ENCODE measurements around the gene ATP8B1.

DNA sequence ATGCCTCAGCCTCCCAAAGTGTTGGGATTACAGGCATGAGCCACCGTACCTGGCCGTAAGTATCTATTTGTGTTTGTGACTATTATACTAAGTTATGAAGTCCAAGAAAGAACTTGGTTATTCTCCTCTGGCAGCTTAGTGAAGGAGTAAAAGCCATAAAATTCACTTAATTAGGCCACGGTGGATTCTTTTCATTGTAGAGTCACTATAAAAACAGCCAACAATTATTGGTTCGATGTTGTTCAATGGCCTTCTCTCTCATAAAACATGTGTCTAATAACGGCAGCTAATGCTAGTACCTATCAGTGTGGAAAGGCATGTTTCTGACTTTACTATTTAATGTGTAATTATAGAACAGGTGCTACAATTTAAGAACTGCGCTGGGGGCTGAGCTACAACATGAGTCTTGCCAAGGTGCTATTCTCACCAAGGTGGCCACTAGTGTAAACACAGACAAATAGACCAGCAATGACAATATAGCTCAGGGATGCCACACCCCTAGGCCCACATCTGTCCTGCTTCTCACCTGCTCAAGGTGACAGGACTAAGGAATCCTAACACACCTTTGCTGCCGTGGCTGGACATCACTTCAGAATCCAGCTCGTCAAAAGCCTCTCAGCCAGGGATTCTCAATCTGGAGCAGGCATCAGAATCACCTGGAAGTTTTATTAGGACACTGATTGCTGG lies 17.2 kb downstream of the ATP8B1 start:
- TF ChIP-seq ZNF232 (CRISPR knock-in tag; IDR thresholded peaks at IDR 0.05) (no peak), CTCF (IDR thresholded peaks at IDR 0.05) (no peak), SP1 (CRISPR knock-in tag; conservative IDR thresholded peaks at IDR 0.05) (no peak), ATF3 (CRISPR knock-in tag; conservative IDR thresholded peaks at IDR 0.05) (no peak), FOXK1 (CRISPR knock-in tag; IDR thresholded peaks at IDR 0.05) (no peak), AFF4 (CRISPR knock-in tag; IDR thresholded peaks at IDR 0.05; ENCODE audit: borderline replicate concordance) (no peak), ATF1 (CRISPR knock-in tag; IDR thresholded peaks at IDR 0.05) (no peak), ELF4 (CRISPR knock-in tag; IDR thresholded peaks at IDR 0.05; ENCODE audit: low read depth) (no peak), IRF1 (CRISPR knock-in tag; IDR thresholded peaks at IDR 0.05) (no peak), NFE2L1 (CRISPR knock-in tag; IDR thresholded peaks at IDR 0.05) (no peak), CREB1 (CRISPR knock-in tag; IDR thresholded peaks at IDR 0.05) (no peak)
- TF ChIP-seq, protein P1, sequence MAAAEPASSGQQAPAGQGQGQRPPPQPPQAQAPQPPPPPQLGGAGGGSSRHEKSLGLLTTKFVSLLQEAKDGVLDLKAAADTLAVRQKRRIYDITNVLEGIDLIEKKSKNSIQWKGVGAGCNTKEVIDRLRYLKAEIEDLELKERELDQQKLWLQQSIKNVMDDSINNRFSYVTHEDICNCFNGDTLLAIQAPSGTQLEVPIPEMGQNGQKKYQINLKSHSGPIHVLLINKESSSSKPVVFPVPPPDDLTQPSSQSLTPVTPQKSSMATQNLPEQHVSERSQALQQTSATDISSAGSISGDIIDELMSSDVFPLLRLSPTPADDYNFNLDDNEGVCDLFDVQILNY (CRISPR knock-in tag; IDR thresholded peaks at IDR 0.05), result no peak
